Thyroid gland (tissue), 4 donors: Measurements from ENCODE around the gene SLC23A2. TPM values are rescaled to one million over a fixed set of nuclear protein-coding genes. Genes with fewer than 3 reads are reported as not detected.
A peak's percentile ranks its signal among the peaks of the same experiment; 100 is the strongest.
"Not testable (repeated sequence)": the region's sequence is repeated elsewhere in the genome, so short reads cannot be mapped to it uniquely, and the experiment has no call there.

Source experiments
- DNase-seq, 2 donors: peaks; one replicate each; pipeline ENCODE4 v3.0.0-alpha.2; 2019
- H3K27ac ChIP-seq, 3 donors: fragments of 200-600 bp; sonication (generic); 1 replicate in 2 of 3; 2 replicates in 1 of 3; pipeline ENCODE4 v1.5.1; 2016 to 2019; ENCODE audit warnings: mild to moderate bottlenecking in 1 of 3, moderate library complexity in 1 of 3
- H3K27me3 ChIP-seq: fragments of 200-600 bp; sonication (generic); one replicate; pipeline ENCODE4 v1.5.1; 2019
- H3K36me3 ChIP-seq, 2 donors: fragments of 200-600 bp; sonication (generic); one replicate each; pipeline ENCODE4 v1.5.1; 2016 to 2019
- H3K4me1 ChIP-seq, 2 donors: fragments of 200-600 bp; sonication (generic); one replicate each; pipeline ENCODE4 v1.5.1; 2017 to 2019
- H3K4me3 ChIP-seq, 3 donors: fragments of 200-600 bp; sonication (generic); replicated peaks in 1 of 3; 1 replicate in 2 of 3; 2 replicates in 1 of 3; pipeline ENCODE4 v1.5.1; 2016; ENCODE audit warnings: mild to moderate bottlenecking in 1 of 3
- H3K9me3 ChIP-seq: fragments of 200-600 bp; sonication (generic); one replicate; pipeline ENCODE4 v1.5.1; 2017
- CTCF ChIP-seq, 6 experiments: fragments of 200-600 bp in 3 of 6; fragments of 450-650 bp in 3 of 6; sonication (generic) in 3 of 6; IDR thresholded peaks; one replicate each; pipeline ENCODE4 v1.5.1; 2016 to 2019; ENCODE audit warnings: antibody characterized with exemption in 6 of 6, mild to moderate bottlenecking in 2 of 6, inconsistent platforms in 1 of 6, moderate library complexity in 1 of 6
- POLR2A ChIP-seq, 2 donors: fragments of 450-650 bp; IDR thresholded peaks; one replicate each; pipeline ENCODE4 v1.6.1; 2017; ENCODE audit warnings: antibody characterized with exemption in 2 of 2, mild to moderate bottlenecking in 2 of 2, moderate library complexity in 1 of 2
- WGBS, 2 donors: methylation state at CpG; one replicate each; pipeline ENCODE4 v1.1.5; 2017; 5-methylcytosine and 5-hydroxymethylcytosine counted together
- intact Hi-C: fragments of 100-400 bp; cut with DNase I; formaldehyde crosslinking; loops from one replicate; pipeline ENCODE4 v1.15.1; 2023
- total RNA-seq, 4 donors: library from RNA; depleted of rRNA; stranded (reverse); fragments of >200 nt; gene quantifications; one replicate each; pipeline ENCODE4 v1.2.3, GENCODE V29; 2016

The SLC23A2 gene
- total RNA-seq, 4 donors from 2014 or later = 36.3 to 67.1 (median 53.7) TPM

DNA sequence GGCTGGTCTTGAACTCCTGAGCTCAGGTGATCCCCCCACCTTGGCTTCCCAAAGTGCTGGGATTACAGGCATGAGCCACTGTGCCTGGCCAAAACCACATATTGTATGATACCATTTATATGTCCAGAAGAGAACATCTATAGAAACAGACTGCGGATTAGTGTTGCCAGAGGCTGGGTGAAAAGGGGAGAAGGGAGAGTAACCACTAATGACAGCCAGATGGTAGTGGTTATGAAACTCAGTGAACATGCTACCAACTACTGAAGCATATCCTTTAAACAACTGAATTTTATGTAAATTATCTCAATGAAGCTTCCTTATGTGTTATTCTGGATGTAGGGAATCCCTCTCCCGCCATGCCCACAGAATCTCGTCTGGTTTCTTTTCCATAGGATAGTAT, 15.7 kb downstream of the SLC23A2 start:
- Histone ChIP-seq H3K27ac (no peak overlapping the region), H3K27me3 (no peaks in the 10 kb centered on the region), H3K36me3 (no peaks in the 10 kb centered on the region), H3K4me3 (no peak overlapping the region), H3K4me1 (peaks cover 0 to 5% of the 10 kb centered on the region in 2 donors), H3K9me3 (no peaks in the 10 kb centered on the region)
- TF ChIP-seq CTCF (IDR thresholded peaks at IDR 0.05) (no peak), POLR2A (IDR thresholded peaks at IDR 0.05) (no peak)
- WGBS, 2 donors = 97% methylated on average over 3 of the region's 3 CpGs
- intact Hi-C loops = no loop called here
- no peak for DNase-seq

DNA sequence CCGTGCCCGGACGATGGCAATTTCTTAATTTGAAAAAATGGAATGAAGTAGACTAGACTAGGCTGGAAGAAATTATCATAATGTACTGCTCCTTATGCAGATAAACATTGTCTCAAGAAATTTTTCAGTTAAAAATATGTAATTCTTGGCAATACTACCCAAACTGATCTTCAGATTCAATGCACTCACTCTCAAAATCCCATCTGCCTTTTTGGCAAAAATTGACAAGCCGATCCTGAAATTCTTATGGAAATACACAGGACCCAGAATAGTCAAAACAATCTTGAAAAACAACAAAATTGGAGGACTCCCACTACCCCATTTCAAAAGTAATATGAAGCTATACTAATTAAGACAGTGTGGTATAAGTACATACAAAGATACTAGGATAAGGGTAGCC, 19.0 kb downstream of the SLC23A2 start:
- Histone ChIP-seq H3K27me3 (no peaks in the 10 kb centered on the region), H3K4me3 (no peak overlapping the region), H3K9me3 (no peaks in the 10 kb centered on the region), H3K27ac (no peak overlapping the region), H3K36me3 (no peaks in the 10 kb centered on the region), H3K4me1 (peaks cover 13 to 23% of the 10 kb centered on the region in 2 donors)
- DNase-seq = no peak
- TF ChIP-seq CTCF (IDR thresholded peaks at IDR 0.05) = no peak
- no peak for TF ChIP-seq POLR2A (IDR thresholded peaks at IDR 0.05)
- intact Hi-C loops = no loop called here
- WGBS, 2 donors = 97 to 98% methylated on average over 4 of the region's 4 CpGs

- H3K27me3 ChIP-seq = no peaks in the 10 kb centered on the region
- H3K9me3 ChIP-seq = no peaks in the 10 kb centered on the region
- no peak for DNase-seq
- no peak for TF ChIP-seq POLR2A (IDR thresholded peaks at IDR 0.05)
- no peak for TF ChIP-seq CTCF (IDR thresholded peaks at IDR 0.05)
- H3K4me1 ChIP-seq = peaks cover 13 to 23% of the 10 kb centered on the region in 2 donors
- WGBS, 2 donors = 82 to 89% methylated on average over 1 of the region's 1 CpG
- H3K27ac ChIP-seq = no peak overlapping the region
- intact Hi-C loops = no loop called here
- no peak overlapping the region for H3K4me3 ChIP-seq
- H3K36me3 ChIP-seq = no peaks in the 10 kb centered on the region
These were observed 21.4 kb downstream of the SLC23A2 start for GRCh38 chr20:4979841-4980410.

- peak overlapping the region in 1 of 3 donors; percentile 15 for H3K27ac ChIP-seq
- intact Hi-C loops = no loop called here
These were observed 23.0 kb downstream of the SLC23A2 start for GRCh38 chr20:4978050-4978918.

GRCh38 chr20:4976014-4976413, 25.3 kb downstream of the SLC23A2 start:
- H3K27ac ChIP-seq, H3K9me3 ChIP-seq, H3K27me3 ChIP-seq, H3K36me3 ChIP-seq, intact Hi-C loops, H3K4me3 ChIP-seq, DNase-seq: not testable (repeated sequence)
- peaks cover 23 to 44% of the 10 kb centered on the region in 2 donors for H3K4me1 ChIP-seq
- 91 to 92% methylated on average over 9 of the region's 9 CpGs for WGBS, 2 donors

More at GRCh38 chr20:4978050-4978918, 23.0 kb downstream of the SLC23A2 start:
- DNase-seq = no peak
- TF ChIP-seq CTCF (IDR thresholded peaks at IDR 0.05) (no peak), POLR2A (IDR thresholded peaks at IDR 0.05) (no peak)
- H3K4me3 ChIP-seq = no peak overlapping the region
- no peaks in the 10 kb centered on the region for H3K27me3 ChIP-seq
- H3K36me3 ChIP-seq = no peaks in the 10 kb centered on the region
- H3K4me1 ChIP-seq = peaks cover 13 to 34% of the 10 kb centered on the region in 2 donors
- H3K9me3 ChIP-seq = no peaks in the 10 kb centered on the region
- WGBS, 2 donors = 52 to 55% methylated on average over 10 of the region's 10 CpGs
